NOMO-1 (cell line): ENCODE results near the gene TXNDC8.
"Not testable (repeated sequence)": the region's sequence is repeated elsewhere in the genome, so short reads cannot be mapped to it uniquely, and the experiment has no call there.

Experiments used
- DNase-seq, 2 experiments: peaks; one replicate each; lab custom pipeline; 2025; ENCODE audit not compliant: unreplicated experiment in 2 of 2; lab: John Stamatoyannopoulos, UW

Gene TXNDC8

DNA sequence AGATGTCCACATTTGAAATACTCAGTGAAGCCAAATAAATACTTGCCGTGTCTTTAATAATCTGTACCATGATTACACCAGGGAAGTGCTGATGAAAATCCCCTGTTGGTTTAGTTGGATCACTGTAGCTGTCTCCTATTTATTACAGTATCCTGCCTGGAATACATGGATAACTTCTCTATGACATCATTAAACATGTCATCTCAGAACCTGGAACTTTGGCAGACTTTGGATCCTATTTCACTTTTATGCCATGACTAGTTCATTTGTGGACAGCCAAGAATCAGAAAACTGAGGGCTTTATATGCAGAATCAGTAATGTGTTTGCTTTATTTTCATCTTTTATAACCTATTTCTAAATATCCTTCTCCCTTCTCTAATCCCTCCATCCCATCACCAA, at the start of gene TXNDC8:
TXNDC8 (minus strand) TSS at position 137 of the 400 bp plus-strand sequence.
- no peak for DNase-seq

DNA sequence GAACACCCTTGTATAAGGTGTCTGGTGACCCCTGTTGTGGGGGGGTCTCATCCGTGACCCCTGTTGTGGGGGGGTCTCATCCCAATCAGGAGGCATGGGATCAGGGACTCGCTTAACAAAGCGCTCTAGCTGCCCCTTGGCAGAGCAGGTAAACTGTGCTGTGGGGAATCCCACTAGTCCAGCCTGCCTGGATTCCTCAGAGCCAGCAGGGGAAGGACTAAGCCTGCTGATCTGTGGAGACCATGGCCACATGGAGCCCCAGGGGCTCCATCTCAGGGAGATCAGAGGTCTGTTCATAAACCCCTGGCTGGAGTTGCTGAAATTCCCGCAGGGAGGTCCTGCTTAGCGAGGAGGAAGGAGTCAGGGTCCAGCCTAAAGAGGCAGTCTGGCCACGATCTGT, 45.8 kb upstream of the TXNDC8 start:
- DNase-seq: no peak

DNA sequence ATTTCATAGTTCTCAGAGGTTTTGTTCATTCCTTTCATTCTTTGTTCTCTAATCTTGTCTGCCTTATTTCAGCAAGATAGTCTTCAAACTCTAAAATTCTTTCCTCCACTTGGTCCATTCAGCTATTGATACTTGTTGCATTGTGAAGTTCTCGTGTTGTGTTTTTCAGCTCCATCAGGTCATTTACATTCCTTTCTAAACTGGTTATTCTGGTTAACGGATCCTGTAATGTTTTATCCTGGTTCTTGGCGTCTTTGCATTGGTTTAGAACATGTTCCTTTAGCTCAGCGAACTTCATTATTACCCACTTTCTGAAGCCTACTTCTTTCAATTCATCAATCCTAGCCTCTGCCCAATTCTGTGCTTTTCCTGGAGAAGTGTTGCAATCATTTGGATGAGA, 45.1 kb upstream of the TXNDC8 start:
- no peak for DNase-seq

DNA sequence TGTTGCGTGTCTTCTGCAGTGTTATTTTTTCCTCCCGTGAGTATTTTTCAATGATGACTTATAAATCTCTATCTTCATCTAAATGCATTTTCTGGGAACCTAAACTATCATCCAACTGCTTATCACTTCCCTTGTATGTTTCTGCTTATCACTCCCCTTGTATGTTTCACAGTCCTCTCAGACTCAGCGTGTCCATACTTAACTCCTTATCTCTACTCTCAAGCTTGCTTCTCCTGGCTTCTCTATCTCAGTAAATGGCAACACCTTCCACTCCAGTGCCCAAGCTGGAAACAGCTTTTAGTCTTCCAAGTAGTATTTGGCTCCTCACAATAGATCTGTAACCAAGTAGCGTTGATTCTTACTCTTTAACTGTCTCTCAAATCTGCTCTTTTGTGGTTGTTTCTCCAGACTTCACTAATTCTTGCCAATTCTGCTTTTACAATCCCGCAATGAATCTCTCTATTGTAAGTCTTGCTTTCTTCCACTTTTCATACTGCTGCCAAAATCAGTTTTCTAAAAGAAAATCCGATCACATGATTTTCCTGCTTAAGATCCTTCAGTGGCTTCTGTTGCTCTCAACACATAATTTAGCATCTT, 33.8 kb upstream of the TXNDC8 start:
- no peak for DNase-seq

DNA sequence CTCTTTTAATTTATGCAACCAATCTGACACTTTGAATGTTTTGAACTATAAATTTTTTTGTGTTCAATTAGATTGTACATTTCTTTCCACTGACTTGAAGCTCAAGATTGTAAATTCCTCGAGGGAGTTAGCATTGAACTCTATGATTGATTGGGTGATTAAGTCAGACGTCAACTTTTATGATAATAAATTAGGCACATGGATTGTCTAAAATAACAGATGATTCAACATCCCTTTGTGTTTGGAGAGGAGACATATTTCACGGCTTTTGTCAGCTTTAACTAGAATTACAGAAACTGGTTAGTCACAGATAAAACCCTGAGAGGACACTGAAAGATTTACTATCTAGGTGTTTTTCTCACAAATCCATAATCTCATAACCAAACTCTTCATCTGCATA, 32.7 kb upstream of the TXNDC8 start:
- DNase-seq: no peak

DNA sequence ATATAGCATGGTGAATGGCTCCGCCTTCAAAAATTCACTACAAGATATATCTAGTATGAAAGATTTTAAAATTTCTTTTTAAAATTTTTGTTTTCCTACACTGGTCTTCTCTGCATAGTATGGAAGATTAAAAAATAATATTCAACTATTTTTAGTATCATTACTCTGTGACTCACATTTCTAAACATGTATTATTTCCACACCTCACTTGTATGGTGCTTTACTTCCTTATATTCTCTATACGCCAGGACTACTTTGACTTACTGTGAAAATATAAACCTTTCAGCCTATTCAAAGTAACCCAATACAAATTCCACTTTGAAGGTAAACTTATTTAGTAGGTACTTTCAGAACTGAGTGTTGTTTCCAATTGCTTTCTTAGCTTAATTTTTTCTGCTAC, 26.8 kb upstream of the TXNDC8 start:
- DNase-seq: peak in 1 of 2 experiments; percentile 26

DNA sequence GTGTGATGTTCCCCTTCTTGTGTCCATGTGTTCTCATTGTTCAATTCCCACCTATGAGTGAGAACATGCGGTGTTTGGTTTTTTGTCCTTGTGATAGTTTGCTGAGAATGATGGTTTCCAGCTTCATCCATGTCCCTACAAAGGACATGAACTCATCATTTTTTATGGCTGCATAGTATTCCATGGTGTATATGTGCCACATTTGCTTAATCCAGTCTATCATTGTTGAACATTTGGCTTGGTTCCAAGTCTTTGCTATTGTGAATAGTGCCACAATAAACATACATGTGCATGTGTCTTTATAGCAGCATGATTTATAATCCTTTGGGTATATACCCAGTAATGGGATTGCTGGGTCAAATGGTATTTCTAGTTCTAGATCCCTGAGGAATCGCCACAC, 21.3 kb upstream of the TXNDC8 start:
- DNase-seq: not testable (repeated sequence)

DNA sequence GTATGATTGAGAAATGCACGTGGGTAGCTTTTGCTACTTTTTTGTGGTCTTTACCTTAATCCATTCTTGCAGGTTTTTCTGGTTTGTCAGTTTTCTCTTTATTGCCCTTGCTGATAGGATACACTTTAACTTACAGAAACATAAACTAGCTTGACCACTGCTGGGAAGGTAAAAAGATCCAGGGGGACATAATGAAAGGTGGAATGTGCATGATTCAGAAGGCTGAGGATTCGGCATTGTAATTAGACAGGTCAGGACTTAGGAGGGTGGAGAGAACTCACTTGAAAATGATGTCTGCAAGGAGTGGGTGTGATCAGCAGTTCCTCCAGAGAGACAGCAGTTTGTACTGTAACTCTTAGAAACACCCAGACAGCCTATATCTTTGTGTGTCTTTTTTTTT, 19.8 kb upstream of the TXNDC8 start:
- peak in 1 of 2 experiments; percentile 19 for DNase-seq

DNA sequence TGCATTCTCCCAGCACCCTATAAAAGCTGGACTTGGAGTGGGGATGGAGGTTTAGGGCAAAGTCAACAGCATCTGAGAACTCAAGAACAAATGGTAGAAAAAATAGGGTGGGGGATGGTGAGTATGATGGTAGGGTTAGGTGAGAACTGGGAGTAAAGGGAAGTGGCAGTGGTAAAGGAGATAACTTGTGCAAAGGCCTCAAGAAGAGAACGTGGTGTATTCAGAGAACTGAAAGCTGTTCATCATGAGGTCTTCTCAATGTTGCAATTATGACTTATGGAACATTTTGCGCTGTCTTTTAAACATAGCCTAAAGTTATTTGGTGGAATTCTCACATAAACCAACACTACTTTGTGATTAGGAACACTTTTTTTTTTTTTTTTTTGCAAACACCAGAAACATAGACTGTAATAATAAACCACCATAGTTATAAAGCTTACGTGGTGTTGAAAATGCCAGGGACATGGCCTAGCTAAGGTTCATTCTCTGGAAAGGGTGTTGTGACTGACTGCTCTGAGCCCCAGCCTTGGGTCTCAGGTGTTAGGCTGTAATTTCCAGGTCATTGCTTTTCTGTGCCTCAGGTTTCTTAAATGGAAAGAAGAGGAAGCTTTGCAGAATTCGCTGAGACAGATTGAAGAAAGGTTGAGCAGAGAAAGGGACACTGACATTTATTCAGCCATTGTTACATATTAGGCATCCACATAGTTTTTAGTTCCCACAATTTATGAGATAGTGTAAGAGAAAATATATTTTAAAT, 19.2 kb upstream of the TXNDC8 start:
- peak; percentile 78 to 87 for DNase-seq

DNA sequence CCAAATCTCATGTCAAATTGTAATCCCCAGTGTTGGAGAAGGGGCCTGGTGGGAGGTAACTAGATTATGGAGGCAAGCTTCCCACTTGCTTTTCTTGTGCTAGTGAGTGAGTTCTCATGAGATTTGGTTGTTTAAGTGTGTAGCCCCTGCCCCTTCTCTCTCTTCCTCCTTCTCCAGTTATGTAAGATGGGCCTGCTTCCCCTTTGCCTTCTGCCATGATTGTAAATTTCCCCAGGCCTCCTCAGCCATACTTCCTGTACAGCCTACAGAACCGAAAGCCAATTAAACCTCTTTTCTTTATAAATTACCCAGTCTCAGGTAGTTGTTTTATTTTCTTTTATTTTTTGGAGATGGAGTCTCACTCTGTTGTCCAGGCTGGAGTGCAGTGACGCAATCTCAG, 18.2 kb upstream of the TXNDC8 start:
- peak; percentile 8 to 42 for DNase-seq

DNA sequence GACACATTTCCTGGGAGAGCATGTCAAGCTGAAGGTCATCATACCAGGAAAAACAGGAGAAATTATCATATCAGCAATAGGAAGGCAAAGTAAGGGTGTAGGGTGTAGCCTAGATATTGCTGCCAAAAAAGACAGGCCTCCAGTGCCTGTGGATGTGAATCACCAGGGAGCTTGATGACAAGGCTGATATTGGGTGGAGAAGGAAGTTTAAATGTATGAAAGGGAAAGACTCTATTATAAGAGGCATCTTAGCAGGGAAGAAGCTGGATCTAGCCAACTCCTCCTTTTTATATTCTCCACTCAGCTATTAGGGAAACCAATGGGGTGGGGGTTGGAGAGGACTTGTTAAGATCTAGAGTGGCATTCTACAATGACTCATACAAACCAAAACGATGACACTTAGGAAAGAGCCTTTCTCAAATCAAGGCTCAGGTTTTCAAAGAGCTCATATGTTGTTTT, 13.4 kb upstream of the TXNDC8 start:
- no peak for DNase-seq

DNA sequence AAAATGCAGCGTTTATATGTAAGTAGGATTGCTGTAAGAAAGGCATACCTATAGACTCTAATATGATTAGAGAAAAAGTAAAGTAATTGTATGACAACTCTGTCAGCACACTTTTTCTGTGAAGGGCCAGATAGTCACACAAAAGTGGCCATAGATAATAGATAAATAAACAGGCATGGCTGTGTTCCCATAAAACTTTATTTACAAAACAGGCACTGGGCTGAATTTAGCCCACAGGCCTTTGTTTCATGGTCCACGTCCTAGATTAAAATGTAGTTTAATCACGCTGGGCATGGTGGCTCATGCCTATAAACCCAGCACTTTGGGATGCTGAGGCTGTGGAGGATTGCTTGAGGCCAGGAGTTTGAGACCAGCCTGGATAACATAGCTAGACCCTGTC, 8.7 kb upstream of the TXNDC8 start:
- DNase-seq: no peak

DNA sequence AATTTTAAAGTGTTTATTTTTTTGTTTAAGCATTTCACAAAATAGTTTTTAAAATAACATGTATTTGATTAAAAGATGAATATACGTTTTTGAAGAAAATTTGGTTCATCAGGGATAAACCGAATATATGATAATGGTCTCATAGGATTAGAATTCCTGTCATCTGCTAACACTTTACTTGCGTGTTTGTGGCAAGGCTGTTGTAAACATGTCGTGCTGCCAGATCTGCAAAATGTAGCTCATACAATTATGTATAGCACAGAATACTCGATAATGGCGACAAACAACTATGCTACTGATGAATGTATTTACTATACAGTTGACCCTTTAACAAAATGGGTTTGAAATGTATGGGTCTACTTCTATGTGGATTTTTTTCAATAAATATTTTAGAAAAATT, 7.2 kb upstream of the TXNDC8 start:
- DNase-seq: no peak

DNA sequence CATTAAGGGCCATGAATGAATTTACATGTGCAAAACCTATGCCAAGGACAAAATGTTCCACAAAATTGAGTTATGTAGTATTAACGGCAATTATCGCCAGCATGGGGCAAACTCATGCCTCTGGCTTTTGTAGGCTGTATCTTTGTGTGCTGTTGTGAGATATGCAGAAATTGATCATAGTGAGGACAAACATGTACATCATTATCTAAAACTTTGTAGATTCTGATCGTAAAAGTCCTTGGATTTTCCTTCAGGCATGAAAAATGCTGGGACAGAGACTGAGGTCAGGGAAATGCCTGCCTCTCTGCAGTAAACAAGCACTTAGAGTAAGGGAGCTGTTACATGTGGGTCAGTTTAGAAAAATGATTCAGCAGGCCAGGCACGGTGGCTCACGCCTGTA, 5.9 kb upstream of the TXNDC8 start:
- DNase-seq: no peak

DNA sequence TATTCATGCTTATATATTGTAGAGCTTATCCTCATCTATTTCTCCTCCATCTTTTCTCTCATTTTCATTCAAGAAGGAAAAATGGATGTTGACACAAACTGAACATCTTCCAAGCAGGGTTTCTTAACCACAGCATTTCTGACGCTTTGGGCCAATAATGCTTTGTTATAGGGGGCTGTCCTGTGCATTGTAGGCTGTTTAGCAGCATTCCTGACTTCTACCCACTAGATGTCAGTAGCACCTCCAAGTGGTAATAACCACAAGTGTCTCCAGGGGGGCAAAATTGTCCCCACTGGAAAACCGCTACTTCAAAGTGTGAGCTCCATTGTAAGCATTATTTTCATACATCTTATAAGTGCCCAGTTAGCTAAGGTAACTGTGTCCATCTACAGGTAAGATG, 2.6 kb upstream of the TXNDC8 start:
- DNase-seq: no peak

DNA sequence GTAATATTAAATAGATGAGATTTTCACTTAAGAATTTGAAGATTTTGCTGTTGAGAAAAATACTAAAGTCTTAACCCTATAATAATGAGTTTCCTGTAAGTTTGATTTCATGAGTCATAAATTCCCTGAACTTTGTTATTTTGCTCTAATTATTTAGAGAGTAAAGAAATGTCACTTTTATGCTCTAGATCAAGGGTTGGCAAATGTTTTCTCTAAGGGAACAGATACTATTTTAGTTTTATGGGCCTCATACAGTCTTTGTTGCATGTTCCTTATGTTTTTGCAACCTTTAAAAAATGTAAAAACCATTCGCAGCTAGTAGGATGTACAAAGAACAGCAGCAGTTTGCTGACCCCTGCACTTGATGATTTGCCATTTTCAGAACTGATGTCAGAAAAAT, 480 bp upstream of the TXNDC8 start:
- DNase-seq: no peak

DNA sequence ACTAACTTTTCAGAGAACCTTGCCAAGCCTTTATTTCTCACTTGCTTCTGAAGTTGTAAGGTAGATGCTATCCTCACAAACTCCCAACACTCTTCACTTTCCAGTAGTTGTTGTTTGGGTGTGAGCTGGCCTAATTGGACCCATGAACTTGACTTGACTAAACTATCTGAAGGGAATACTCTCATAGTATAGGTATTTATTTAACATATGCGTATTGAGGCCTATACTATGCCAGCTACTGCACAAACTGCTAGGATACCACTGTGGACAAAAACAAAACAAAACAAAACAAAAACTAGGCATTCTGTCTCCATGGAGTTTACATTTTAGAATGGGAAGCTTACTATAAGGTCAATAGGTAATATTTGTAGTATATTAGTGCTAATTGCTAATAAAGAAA, 1.3 kb downstream of the TXNDC8 start:
- DNase-seq: no peak

DNA sequence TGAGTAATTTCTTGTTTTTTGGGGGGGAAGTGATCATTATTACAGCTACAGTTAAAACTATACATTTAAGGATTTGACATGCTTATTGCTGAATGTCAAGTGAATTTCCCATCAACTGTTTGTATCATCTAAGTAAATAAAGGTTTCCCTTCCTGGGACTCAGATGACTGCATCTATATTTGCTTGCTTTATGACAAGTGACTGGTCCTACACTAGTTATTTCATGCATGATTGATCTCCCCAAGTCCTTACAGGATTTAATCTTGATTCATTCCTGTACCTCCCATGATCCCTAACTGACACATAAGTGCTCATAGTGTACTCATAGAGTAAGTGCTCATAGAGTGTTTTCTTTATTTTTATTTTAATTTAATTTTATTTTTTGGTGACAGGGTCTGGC, 2.8 kb downstream of the TXNDC8 start:
- DNase-seq: no peak

DNA sequence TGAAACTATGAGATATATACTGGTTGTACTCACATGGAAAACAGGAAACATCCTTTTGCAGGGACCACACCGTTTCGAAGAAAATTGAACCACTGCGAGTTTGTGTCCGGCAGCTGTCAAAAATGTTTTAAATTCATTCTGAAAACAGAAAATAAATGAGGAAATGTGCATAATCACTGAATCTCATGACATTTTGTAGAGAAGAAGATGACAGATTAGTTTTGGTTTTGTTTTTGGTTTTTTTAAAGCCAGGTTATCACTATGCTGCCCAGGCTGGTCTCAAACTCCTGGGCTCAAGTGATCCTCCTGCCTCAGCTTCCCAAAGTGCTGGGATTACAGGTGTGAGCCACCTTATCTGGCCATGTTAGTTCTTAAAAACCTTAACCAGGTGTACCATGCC, 3.5 kb downstream of the TXNDC8 start:
- no peak for DNase-seq

DNA sequence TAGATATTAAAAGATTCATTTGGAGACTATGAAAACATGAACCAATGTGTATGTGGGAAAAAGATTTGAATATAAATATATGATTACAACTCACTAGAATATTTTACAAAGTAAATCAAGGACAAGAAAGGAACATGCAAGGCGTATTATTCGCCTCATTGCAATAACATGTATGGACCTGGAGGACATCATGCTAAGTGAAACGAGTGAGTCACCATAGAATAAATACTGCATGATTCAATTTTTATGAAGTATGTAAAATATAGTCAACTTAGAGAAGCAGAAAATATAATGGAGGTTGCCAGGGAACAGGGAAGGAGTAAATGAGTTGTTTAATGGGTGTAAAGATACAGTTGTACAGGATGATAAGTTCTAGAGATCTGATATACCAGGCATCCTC, 4.9 kb downstream of the TXNDC8 start:
- no peak for DNase-seq

DNA sequence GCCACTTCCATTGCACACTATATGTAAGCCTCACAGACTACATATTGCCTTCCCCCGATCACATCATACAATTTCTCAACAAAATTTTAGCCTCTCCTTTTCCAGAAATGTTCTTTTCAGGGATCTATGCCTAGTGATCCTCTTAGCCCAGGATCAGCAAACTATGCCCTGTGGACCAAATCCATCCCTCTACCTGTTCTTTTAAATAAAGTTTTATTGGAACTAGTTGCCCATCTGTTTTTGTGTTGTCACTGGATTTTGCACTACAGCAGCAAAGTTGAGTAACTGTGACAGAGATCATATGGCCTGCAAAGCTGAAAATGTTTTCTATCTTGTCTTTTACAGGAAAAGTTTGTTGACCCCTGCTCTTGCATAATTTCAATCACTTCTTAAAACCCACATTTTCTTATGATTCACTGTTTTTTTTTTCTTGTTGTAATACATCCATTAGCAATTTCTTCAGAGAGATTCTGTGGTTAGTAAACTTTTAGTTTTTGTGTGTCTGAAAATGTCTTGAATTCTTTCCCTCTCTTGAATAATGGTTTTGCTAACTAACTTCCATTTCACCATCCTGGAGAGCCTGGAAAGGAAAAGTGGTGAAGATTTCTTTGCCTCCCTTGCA, 7.1 kb downstream of the TXNDC8 start:
- DNase-seq: peak in 1 of 2 experiments; percentile 18

DNA sequence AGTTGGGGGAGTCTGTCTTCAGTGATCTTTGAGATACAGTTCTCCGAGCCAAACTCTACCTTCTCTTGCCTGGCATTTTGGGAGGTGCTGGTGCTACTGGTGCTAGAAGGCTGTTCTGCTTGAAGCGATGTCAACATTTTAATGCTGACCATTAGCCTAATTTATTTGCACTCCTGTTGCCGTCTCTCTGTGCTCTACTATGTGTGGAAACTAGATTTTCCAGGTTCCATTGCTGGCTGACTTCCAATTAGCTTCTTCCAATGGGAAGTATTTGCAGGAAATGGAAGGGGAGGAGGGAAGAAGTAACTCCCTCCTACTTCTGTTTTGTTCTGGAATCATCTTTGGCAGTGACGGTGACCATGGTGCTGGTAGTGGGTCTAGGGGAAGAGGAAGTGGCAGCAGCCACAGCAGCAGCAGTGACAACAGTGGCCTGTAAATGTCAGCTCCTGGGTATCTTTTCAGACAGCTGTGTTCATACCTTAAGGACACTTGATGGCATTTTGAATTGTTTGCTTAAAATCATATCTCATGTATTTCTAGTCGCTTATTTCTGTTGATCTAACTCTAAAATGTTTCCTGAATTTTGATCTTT, 7.9 kb downstream of the TXNDC8 start:
- peak; percentile 28 to 51 for DNase-seq
